ENCODE results near the gene ABCA7.

DNA sequence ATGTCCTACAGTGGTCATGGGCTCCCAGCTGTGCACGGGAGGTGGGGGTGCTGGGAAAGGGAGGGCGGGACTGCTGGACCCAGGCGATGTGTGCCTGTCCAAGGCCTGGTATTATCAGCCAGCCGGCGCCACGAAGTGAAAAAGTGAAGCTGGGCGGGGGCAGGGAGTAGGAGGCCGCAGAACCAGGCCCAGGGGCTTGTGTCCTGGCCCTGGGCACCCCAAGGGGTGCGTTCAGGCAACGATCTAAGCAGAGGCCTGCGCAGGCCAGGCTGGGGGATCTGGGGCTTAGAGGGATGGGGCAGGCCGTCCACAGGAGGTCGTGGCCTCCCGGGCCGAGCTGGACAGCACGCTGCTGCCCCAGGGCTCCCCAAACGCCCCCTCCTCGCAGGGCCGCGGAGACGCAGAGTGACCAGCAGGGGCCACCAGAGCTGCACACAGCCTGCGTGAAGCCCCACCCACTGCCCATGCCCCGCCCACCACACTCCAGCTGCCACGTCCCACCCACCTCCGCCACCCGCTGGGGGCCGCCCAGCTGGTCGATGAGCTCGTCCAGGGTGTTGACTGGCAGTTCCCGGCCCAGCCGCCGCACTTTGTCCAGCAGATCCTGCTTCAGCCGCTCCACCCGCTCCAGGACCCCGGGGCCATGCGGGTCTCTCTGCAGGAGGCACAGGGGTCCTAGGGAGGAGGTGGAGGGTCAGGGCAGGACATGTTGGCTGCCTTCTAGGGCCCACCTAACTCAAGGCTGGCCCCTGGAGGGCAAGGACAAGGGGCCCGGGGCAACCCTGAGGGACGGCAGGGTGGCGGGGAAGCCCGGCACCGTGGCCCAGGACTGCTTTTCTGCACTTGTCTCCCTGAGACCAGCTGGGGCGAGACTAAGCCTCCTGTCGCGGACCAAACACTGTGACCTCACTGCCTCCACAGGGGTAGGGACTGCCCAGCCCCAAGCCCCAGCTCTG lies 73.4 kb downstream of the ABCA7 start:
- TF ChIP-seq POLR2A (IDR thresholded peaks at IDR 0.05), result no peak
- TF ChIP-seq, protein P1, sequence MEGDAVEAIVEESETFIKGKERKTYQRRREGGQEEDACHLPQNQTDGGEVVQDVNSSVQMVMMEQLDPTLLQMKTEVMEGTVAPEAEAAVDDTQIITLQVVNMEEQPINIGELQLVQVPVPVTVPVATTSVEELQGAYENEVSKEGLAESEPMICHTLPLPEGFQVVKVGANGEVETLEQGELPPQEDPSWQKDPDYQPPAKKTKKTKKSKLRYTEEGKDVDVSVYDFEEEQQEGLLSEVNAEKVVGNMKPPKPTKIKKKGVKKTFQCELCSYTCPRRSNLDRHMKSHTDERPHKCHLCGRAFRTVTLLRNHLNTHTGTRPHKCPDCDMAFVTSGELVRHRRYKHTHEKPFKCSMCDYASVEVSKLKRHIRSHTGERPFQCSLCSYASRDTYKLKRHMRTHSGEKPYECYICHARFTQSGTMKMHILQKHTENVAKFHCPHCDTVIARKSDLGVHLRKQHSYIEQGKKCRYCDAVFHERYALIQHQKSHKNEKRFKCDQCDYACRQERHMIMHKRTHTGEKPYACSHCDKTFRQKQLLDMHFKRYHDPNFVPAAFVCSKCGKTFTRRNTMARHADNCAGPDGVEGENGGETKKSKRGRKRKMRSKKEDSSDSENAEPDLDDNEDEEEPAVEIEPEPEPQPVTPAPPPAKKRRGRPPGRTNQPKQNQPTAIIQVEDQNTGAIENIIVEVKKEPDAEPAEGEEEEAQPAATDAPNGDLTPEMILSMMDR (IDR thresholded peaks at IDR 0.05), result peak; percentile 81 to 93 (median 88)
